SU-DHL-6 (cell line): Measurements from ENCODE around the gene RAB43.

ENCODE experiments used
- EZH2phosphoT487 ChIP-seq: fragments of 200-600 bp; sonication (generic), shearing (Covaris generic); conservative IDR thresholded peaks from 2 replicates; pipeline ENCODE4 v1.6.1; 2018; ENCODE audit warnings: mild to moderate bottlenecking, antibody characterized with exemption, low read length, moderate library complexity, mixed read lengths
- TF ChIP-seq, protein P1 (sequence below): fragments of 200-600 bp; sonication (generic); IDR thresholded peaks from one replicate; pipeline ENCODE4 v1.5.1; 2017; ENCODE audit warnings: antibody characterized with exemption, mild to moderate bottlenecking, low read length, moderate library complexity; ENCODE audit not compliant: insufficient read depth, poor library complexity, severe bottlenecking

- TF ChIP-seq, protein P1, sequence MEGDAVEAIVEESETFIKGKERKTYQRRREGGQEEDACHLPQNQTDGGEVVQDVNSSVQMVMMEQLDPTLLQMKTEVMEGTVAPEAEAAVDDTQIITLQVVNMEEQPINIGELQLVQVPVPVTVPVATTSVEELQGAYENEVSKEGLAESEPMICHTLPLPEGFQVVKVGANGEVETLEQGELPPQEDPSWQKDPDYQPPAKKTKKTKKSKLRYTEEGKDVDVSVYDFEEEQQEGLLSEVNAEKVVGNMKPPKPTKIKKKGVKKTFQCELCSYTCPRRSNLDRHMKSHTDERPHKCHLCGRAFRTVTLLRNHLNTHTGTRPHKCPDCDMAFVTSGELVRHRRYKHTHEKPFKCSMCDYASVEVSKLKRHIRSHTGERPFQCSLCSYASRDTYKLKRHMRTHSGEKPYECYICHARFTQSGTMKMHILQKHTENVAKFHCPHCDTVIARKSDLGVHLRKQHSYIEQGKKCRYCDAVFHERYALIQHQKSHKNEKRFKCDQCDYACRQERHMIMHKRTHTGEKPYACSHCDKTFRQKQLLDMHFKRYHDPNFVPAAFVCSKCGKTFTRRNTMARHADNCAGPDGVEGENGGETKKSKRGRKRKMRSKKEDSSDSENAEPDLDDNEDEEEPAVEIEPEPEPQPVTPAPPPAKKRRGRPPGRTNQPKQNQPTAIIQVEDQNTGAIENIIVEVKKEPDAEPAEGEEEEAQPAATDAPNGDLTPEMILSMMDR: no peak
- TF ChIP-seq EZH2phosphoT487: no peak
Observed at GRCh38 chr3:129061888-129062834, 59.4 kb downstream of the RAB43 start.
